ENCODE measurements around the gene DROSHA. TPM values are rescaled to one million over a fixed set of nuclear protein-coding genes. Genes with fewer than 3 reads are reported as not detected.

The DROSHA gene
- total and polyA plus RNA-seq, 2 donors (not counting 1 experiment from before 2014, with no cell fraction given) = 44.1 to 48.4 TPM

DNA sequence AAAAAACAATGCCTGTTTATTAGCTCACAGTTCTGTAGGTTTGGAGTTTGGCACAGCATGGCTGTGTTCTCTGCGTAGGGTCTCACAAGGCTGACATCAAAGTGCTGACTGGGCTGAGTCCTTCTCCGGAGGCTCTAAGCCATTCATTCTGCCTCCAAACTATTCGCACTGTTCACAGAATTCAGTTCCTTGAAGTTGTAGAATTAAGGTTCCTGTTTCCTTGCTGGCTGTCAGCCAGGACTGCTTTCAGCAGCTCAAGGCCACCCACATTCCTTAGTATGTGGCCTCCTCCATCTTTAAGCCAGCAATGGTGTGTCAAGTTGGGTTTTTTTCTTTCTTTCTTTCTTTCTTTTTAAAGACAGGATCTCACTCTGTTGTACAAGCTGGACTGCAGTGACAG, 176.6 kb downstream of the DROSHA start:
- no peak overlapping the region for H3K4me3 ChIP-seq (replicated peaks in 1 of 4; ENCODE audit: control extremely low read depth in 1 of 4, insufficient read depth in 1 of 4, low read depth in 3 of 4, low read length in 4 of 4)
- TF ChIP-seq, protein P1, sequence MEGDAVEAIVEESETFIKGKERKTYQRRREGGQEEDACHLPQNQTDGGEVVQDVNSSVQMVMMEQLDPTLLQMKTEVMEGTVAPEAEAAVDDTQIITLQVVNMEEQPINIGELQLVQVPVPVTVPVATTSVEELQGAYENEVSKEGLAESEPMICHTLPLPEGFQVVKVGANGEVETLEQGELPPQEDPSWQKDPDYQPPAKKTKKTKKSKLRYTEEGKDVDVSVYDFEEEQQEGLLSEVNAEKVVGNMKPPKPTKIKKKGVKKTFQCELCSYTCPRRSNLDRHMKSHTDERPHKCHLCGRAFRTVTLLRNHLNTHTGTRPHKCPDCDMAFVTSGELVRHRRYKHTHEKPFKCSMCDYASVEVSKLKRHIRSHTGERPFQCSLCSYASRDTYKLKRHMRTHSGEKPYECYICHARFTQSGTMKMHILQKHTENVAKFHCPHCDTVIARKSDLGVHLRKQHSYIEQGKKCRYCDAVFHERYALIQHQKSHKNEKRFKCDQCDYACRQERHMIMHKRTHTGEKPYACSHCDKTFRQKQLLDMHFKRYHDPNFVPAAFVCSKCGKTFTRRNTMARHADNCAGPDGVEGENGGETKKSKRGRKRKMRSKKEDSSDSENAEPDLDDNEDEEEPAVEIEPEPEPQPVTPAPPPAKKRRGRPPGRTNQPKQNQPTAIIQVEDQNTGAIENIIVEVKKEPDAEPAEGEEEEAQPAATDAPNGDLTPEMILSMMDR (conservative IDR thresholded peaks at IDR 0.05 in 1 of 2, IDR thresholded peaks at IDR 0.05 in 1 of 2; ENCODE audit: low read depth in 1 of 2, low read length in 2 of 2) = no peak
- TF ChIP-seq EZH2 (IDR thresholded peaks at IDR 0.05; ENCODE audit: low read length, missing control alignments) = no peak

More for the DNA sequence above, 176.6 kb downstream of the DROSHA start:
- H3K4me1 ChIP-seq (ENCODE audit: control insufficient read depth, extremely low read depth, insufficient read depth, low read length) = no peaks in the 10 kb centered on the region
- H3K79me2 ChIP-seq (ENCODE audit: control insufficient read depth, insufficient read depth, low read length) = no peaks in the 10 kb centered on the region
- no peak overlapping the region for H3K4me2 ChIP-seq (ENCODE audit: extremely low read depth, insufficient read depth, low read length)
- H3K36me3 ChIP-seq (ENCODE audit: control insufficient read depth, insufficient read depth, low read length) = no peaks in the 10 kb centered on the region
- H3K27me3 ChIP-seq (ENCODE audit: control insufficient read depth, insufficient read depth, low read length) = no peaks in the 10 kb centered on the region
- no peaks in the 10 kb centered on the region for H4K20me1 ChIP-seq (ENCODE audit: control insufficient read depth, extremely low read depth, insufficient read depth, low read length)
- no peak overlapping the region for H2AFZ ChIP-seq (ENCODE audit: low read length)
- H3K27ac ChIP-seq (ENCODE audit: insufficient read depth, low read length) = no peak overlapping the region
- no peaks in the 10 kb centered on the region for H3K9me3 ChIP-seq (ENCODE audit: control insufficient read depth, insufficient read depth, low read depth, low read length)
- no peak for DNase-seq (ENCODE audit: low read depth in 2 of 2)
- H3K9ac ChIP-seq (ENCODE audit: insufficient read depth, low read length) = no peak overlapping the region

Other genes with a start within 250 kb of the DROSHA start
- 17.2 and 20.0 TPM in 2 replicates for gene C5orf22, start 208 bp upstream of the DROSHA start, total RNA-seq
- gene C5orf22, start 208 bp upstream of the DROSHA start, polyA plus RNA-seq = 20.4 and 26.9 TPM in 2 replicates
- gene PDZD2, start 107.0 kb upstream of the DROSHA start, total RNA-seq = under 0.01 and 0.33 TPM in 2 replicates
- gene PDZD2, start 107.0 kb upstream of the DROSHA start, polyA plus RNA-seq = 0.29 and 0.40 TPM in 2 replicates

All from fibroblast of lung (primary cell).